Ovary (tissue), 9 donors: Measurements from ENCODE around the gene RSAD1. TPM values are rescaled to one million over a fixed set of nuclear protein-coding genes. Genes with fewer than 3 reads are reported as not detected.

Experiments used
- DNase-seq, 5 donors: peaks; one replicate each; pipeline ENCODE4 v3.0.0-alpha.2; 2019 to 2020
- H3K27ac ChIP-seq, 2 donors: fragments of 200-600 bp; one replicate each; pipeline versions ENCODE4 v1.5.1 to v1.8.0; 2019 to 2022
- H3K27me3 ChIP-seq: fragments of 200-600 bp; one replicate; pipeline ENCODE4 v1.8.0; 2022
- H3K36me3 ChIP-seq: fragments of 200-600 bp; sonication (generic); one replicate; pipeline ENCODE4 v1.5.1; 2019
- H3K4me1 ChIP-seq: one replicate; pipeline ENCODE4 v1.8.1; 2013; ENCODE audit warnings: mild to moderate bottlenecking, moderate library complexity; ENCODE audit not compliant: insufficient read depth
- H3K4me3 ChIP-seq: fragments of 200-600 bp; sonication (generic); one replicate; pipeline ENCODE4 v1.5.1; 2017
- H3K9me3 ChIP-seq, 2 donors: fragments of 200-600 bp in 1 of 2; sonication (generic) in 1 of 2; one replicate each; pipeline versions ENCODE4 v1.5.1 to v1.8.1; 2013 to 2019; ENCODE audit warnings: mild to moderate bottlenecking in 1 of 2, moderate library complexity in 1 of 2
- CTCF ChIP-seq, 3 donors: fragments of 450-650 bp in 2 of 3; fragments of 200-600 bp in 1 of 3; IDR thresholded peaks; one replicate each; pipeline versions ENCODE4 v1.5.1 to v1.8.0; 2016 to 2022; ENCODE audit warnings: antibody characterized with exemption in 3 of 3, mild to moderate bottlenecking in 1 of 3
- EP300 ChIP-seq: sonication (generic); formaldehyde crosslinking; IDR thresholded peaks from one replicate; pipeline ENCODE4 v1.6.1; 2017; ENCODE audit warnings: antibody characterized with exemption
- POLR2A ChIP-seq: fragments of 450-650 bp; IDR thresholded peaks from one replicate; pipeline ENCODE4 v1.6.1; 2017; ENCODE audit warnings: antibody characterized with exemption, mild to moderate bottlenecking, moderate library complexity
- WGBS, 3 donors: extraction: QIAGEN DNeasy Blood & Tissue Kit in 1 of 3; methylation state at CpG; one replicate each; pipeline versions ENCODE4 v1.1.5 to v1.1.7; 2013 to 2017; 5-methylcytosine and 5-hydroxymethylcytosine counted together
- intact Hi-C, 4 donors: fragments of 100-400 bp; cut with DNase I; formaldehyde crosslinking; loops; one replicate each; pipeline versions ENCODE4 v1.11.0 to v1.15.1; 2022 to 2023
- polyA plus RNA-seq, 2 donors: library from polyadenylated mRNA; stranded (reverse); fragments of 200-250 nt in 1 of 2; fragments of 350-450 nt in 1 of 2; fragmentation: Illumina TruSeq in 1 of 2; extraction: RNeasy Lipid Tissue Mini Kit (QIAGEN cat#74804) in 1 of 2; gene quantifications; one replicate each; pipeline ENCODE4 v1.2.3, GENCODE V29; 2013 to 2014
- total RNA-seq, 7 donors: library from RNA; depleted of rRNA in 2 of 7; stranded (reverse); fragments of >200 nt in 2 of 7; fragmentation: NEBNext Ultra II Directional in 3 of 7; extraction: Animal tissue kit (Norgen Biotek cat#: 25700) in 3 of 7; gene quantifications; one replicate each; pipeline versions ENCODE4 v1.1.0 to v1.2.4, GENCODE V29; 2016 to 2023
- donor health status: DM: no; HTN: no; CAD: no; lungs with moderate emphysema.
- donor health status: DM: no; HTN: no; CAD: no.
- donor health status: Bipolar disorder and iron deficiency.
- donor health status: DM: yes; HTN: yes; CAD: no.
- donor health status: DM: no; HTN: no; CAD: no.
- donor health status: DM: yes; HTN: yes; CAD: no.

Gene RSAD1
- total and polyA plus RNA-seq, 9 donors = 21.2 to 48.0 (median 34.6) TPM

DNA sequence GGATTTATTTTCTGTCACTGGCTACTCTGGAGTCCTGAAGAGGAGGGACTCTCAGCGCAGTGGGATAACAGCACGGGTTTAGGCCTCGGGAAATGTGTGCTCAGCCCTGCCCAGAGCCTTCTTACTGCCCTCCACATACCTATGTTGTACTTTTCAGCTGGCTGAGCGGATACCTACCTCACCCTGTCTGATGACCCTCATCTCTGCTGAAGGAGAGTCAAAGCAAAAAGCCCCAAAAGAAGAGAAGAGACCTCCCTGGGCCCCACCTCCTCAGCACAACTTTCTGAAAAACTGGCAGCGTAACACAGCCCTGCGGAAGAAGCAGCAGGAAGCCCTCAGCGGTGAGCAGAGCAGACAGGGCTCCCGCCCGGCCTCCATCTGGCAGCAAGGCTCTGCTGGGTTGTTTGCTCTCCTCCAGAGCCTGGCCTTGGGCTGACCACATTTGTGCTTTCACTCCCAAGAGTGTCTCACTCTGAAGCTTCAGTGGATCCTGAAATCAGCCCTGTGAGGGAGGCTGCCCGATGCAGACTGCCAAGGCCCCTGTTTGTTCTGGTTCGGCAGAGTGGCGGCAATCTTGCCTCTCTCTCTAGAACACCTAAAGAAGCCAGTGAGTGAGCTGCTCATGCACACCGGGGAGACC lies 39.8 kb downstream of the RSAD1 start:
- H3K27ac ChIP-seq = peak overlapping the region; percentile 71 to 73

GRCh38 chr17:50519141-50519834 lies 40.6 kb downstream of the RSAD1 start:
- DNase-seq = no peak
- intact Hi-C loops = no loop called here
- Histone ChIP-seq H3K4me1 (peaks cover 25% of the 10 kb centered on the region), H3K27me3 (no peaks in the 10 kb centered on the region), H3K9me3 (no peaks in the 10 kb centered on the region), H3K4me3 (no peak overlapping the region), H3K27ac (peak overlapping the region; percentile 71 to 73), H3K36me3 (no peaks in the 10 kb centered on the region)
- TF ChIP-seq CTCF (IDR thresholded peaks at IDR 0.05) = no peak
- no peak for TF ChIP-seq EP300
- no peak for TF ChIP-seq POLR2A
- WGBS, 3 donors = 73 to 75% (median 73%) methylated on average over 8 of the region's 8 CpGs

More for the DNA sequence above, 39.8 kb downstream of the RSAD1 start:
- Histone ChIP-seq H3K9me3 (no peaks in the 10 kb centered on the region), H3K4me1 (peaks cover 25% of the 10 kb centered on the region), H3K36me3 (no peaks in the 10 kb centered on the region), H3K4me3 (no peak overlapping the region), H3K27me3 (no peaks in the 10 kb centered on the region)
- 17 to 33% (median 29%) methylated on average over 13 of the region's 13 CpGs for WGBS, 3 donors
- intact Hi-C loops = no loop called here
- DNase-seq = peak; percentile 73 to 87 (median 78)
- TF ChIP-seq POLR2A (no peak), CTCF (IDR thresholded peaks at IDR 0.05) (no peak), EP300 (no peak)

- H3K27ac ChIP-seq = peak overlapping the region in 1 of 2 donors; percentile 1
- intact Hi-C loops = no loop called here
- no peaks in the 10 kb centered on the region for H3K9me3 ChIP-seq
- H3K4me3 ChIP-seq = no peak overlapping the region
- peaks cover 16% of the 10 kb centered on the region for H3K4me1 ChIP-seq
- no peaks in the 10 kb centered on the region for H3K36me3 ChIP-seq
- H3K27me3 ChIP-seq = no peaks in the 10 kb centered on the region
- DNase-seq = no peak
- no peak for TF ChIP-seq EP300
- TF ChIP-seq POLR2A = no peak
- TF ChIP-seq CTCF (IDR thresholded peaks at IDR 0.05) = no peak
- WGBS, 3 donors = 54 to 60% (median 56%) methylated on average over 2 of the region's 2 CpGs
Observed at GRCh38 chr17:50520483-50520882, 41.8 kb downstream of the RSAD1 start.

GRCh38 chr17:50521514-50521913 lies 42.9 kb downstream of the RSAD1 start:
- WGBS, 3 donors = 79 to 85% (median 82%) methylated on average over 2 of the region's 2 CpGs
- intact Hi-C loops = no loop called here
- TF ChIP-seq CTCF (IDR thresholded peaks at IDR 0.05) = no peak
- no peak for TF ChIP-seq EP300
- no peak for TF ChIP-seq POLR2A

More at GRCh38 chr17:50521514-50521913, 42.9 kb downstream of the RSAD1 start:
- no peak overlapping the region for H3K4me3 ChIP-seq
- no peaks in the 10 kb centered on the region for H3K36me3 ChIP-seq
- no peaks in the 10 kb centered on the region for H3K9me3 ChIP-seq
- H3K27ac ChIP-seq = no peak overlapping the region
- peaks cover 14% of the 10 kb centered on the region for H3K4me1 ChIP-seq
- H3K27me3 ChIP-seq = no peaks in the 10 kb centered on the region
- DNase-seq = no peak
